ENCODE data around the gene PLXNB3. TPM values are rescaled to one million over a fixed set of nuclear protein-coding genes. Genes with fewer than 3 reads are reported as not detected.
A peak's percentile ranks its signal among the peaks of the same experiment; 100 is the strongest.

The PLXNB3 gene
- total RNA-seq, 1 experiment from 2014 or later: 2.5 TPM

GRCh38 chrX:153824348-153824747 is 60.3 kb downstream of the PLXNB3 start:
- POLR2A ChIA-PET: no interaction called here
- H3K27ac Mint-ChIP-seq: peak overlapping the region; percentile 93
- no peaks in the 10 kb centered on the region for H3K9me3 Mint-ChIP-seq

More at GRCh38 chrX:153824348-153824747, 60.3 kb downstream of the PLXNB3 start:
- no peak for DNase-seq (ENCODE audit: low spot score)
- Mint-ChIP-seq H3K4me1 (peaks cover 68% of the 10 kb centered on the region), H3K36me3 (peaks cover 9% of the 10 kb centered on the region; the same call in 1 of the 2 replicates), H3K27me3 (ENCODE audit: low read depth) (no peaks in the 10 kb centered on the region), H3K4me3 (no peak overlapping the region)
- TF ChIP-seq EMX1 (CRISPR knock-in tag; IDR thresholded peaks at IDR 0.05) (no peak), E2F5 (CRISPR knock-in tag; IDR thresholded peaks at IDR 0.05) (no peak), GTF2I (CRISPR knock-in tag; conservative IDR thresholded peaks at IDR 0.05) (no peak), ZNF423 (CRISPR knock-in tag; IDR thresholded peaks at IDR 0.05) (no peak), GABPB1 (CRISPR knock-in tag; IDR thresholded peaks at IDR 0.05) (no peak), ZNF263 (CRISPR knock-in tag; IDR thresholded peaks at IDR 0.05; ENCODE audit: low read depth) (no peak), ZNF317 (CRISPR knock-in tag; IDR thresholded peaks at IDR 0.05; ENCODE audit: borderline replicate concordance, low read depth) (no peak), E2F1 (CRISPR knock-in tag; IDR thresholded peaks at IDR 0.05) (no peak), OVOL2 (CRISPR knock-in tag; IDR thresholded peaks at IDR 0.05; ENCODE audit: borderline replicate concordance) (no peak), AFF4 (CRISPR knock-in tag; IDR thresholded peaks at IDR 0.05; ENCODE audit: borderline replicate concordance) (no peak), JAZF1 (CRISPR knock-in tag; IDR thresholded peaks at IDR 0.05) (no peak), NR1H2 (CRISPR knock-in tag; IDR thresholded peaks at IDR 0.05) (no peak), MLX (CRISPR knock-in tag; IDR thresholded peaks at IDR 0.05) (no peak), MYBL2 (CRISPR knock-in tag; IDR thresholded peaks at IDR 0.05) (no peak), ZNF138 (CRISPR knock-in tag; conservative IDR thresholded peaks at IDR 0.05) (no peak), ZNF512 (CRISPR knock-in tag; IDR thresholded peaks at IDR 0.05; ENCODE audit: borderline replicate concordance) (no peak), PRDM15 (CRISPR knock-in tag; IDR thresholded peaks at IDR 0.05) (no peak), NR3C1 (CRISPR knock-in tag; conservative IDR thresholded peaks at IDR 0.05; ENCODE audit: low read depth) (no peak)
- CTCF ChIA-PET: no interaction called here
- no peak for ATAC-seq

Measured in WTC11 (cell line).